Dendritic cell treated with granulocyte-macrophage colony-stimulating factor and Interleukin-4, amounts not matched to agents 40 ng/mL and 50 ng/mL, for 4 days (primary cell): ENCODE data around the gene EPHA3.

Experiments
- H3K27ac Mint-ChIP-seq: one replicate; pipeline ENCODE4 v1.8.0; 2022; ENCODE audit warnings: mild to moderate bottlenecking, mixed read lengths
- H3K27me3 Mint-ChIP-seq: one replicate; pipeline ENCODE4 v1.8.0; 2022; ENCODE audit warnings: mild to moderate bottlenecking, mixed read lengths
- H3K36me3 Mint-ChIP-seq: one replicate; pipeline ENCODE4 v1.8.0; 2022; ENCODE audit warnings: low read depth, mixed read lengths
- H3K4me1 Mint-ChIP-seq: one replicate; pipeline ENCODE4 v1.8.0; 2022; ENCODE audit warnings: low read depth, mixed read lengths
- H3K4me3 Mint-ChIP-seq: one replicate; pipeline ENCODE4 v1.8.0; 2022; ENCODE audit warnings: mild to moderate bottlenecking, moderate library complexity, mixed read lengths
- H3K9me3 Mint-ChIP-seq: one replicate; pipeline ENCODE4 v1.8.0; 2022; ENCODE audit warnings: mixed read lengths
- intact Hi-C: fragments of 100-400 bp; cut with micrococcal nuclease; formaldehyde crosslinking; loops from one replicate; pipeline ENCODE4 v1.15.0; 2022

EPHA3 gene

DNA sequence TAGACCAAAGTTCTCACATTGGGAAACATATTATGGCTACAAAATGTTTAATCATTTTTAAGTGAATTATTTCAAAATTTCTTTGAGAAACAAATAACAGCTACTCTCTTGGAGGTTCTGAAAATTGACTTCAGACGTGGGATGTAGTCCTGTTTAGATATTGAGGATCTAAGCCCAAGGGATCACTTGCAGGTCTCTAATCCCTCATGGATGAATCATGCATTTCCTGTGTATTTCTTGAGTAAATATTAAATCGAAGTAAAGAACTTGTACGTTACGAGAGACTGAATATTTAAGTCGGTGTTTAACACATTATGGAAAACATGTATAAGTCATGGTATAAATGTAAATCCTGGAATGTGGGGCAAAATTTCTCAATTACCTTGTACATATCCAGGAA is 119.8 kb downstream of the EPHA3 start:
- Mint-ChIP-seq H3K36me3 (no peaks in the 10 kb centered on the region), H3K4me1 (no peaks in the 10 kb centered on the region), H3K27me3 (no peaks in the 10 kb centered on the region), H3K4me3 (no peak overlapping the region), H3K9me3 (peaks cover 6% of the 10 kb centered on the region), H3K27ac (no peak overlapping the region)
- intact Hi-C loops, result no loop called here

DNA sequence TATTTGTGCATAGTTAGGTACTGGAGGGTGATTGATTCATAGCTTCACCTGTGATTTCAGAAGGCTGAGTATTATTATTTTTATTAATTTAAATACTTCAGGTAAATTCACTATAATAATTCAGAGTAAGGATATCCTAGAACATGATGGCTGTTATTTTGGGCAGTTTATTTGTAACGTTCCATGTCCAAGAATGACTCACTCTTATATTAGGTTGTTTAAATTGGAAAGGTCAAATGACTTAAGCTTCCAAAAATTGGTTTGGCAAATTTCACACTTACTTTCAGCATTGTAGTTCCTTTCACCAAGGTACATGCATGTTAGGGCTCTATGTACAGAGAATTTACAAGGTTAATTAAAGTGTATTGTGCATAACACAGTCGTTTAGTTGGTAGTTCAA is 120.2 kb downstream of the EPHA3 start:
- intact Hi-C loops, result no loop called here
- H3K27ac Mint-ChIP-seq, result no peak overlapping the region
- H3K9me3 Mint-ChIP-seq, result peaks cover 6% of the 10 kb centered on the region
- no peak overlapping the region for H3K4me3 Mint-ChIP-seq
- no peaks in the 10 kb centered on the region for H3K27me3 Mint-ChIP-seq
- no peaks in the 10 kb centered on the region for H3K36me3 Mint-ChIP-seq
- H3K4me1 Mint-ChIP-seq, result no peaks in the 10 kb centered on the region

DNA sequence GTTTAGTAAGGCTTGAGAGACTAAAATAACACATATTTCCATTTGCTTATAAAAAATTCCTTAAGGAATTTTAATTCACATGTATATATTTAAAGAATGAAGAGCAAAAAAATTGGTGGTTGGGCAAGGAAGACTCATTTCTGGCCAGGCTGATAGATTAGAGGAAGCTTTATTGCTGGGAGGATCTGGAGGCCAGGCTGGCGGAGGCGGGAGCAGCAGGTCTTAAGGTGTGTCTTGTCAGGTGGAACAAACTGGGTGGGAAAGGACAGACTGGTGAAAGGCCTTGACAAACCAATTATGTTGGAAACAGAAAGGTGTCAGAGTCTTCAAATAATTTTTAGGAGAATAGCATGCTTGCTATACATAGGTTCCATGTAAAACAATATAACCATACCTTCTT is 124.7 kb downstream of the EPHA3 start:
- no peak overlapping the region for H3K4me3 Mint-ChIP-seq
- intact Hi-C loops, result no loop called here
- peaks cover 6% of the 10 kb centered on the region for H3K9me3 Mint-ChIP-seq
- H3K36me3 Mint-ChIP-seq, result no peaks in the 10 kb centered on the region
- H3K4me1 Mint-ChIP-seq, result no peaks in the 10 kb centered on the region
- H3K27me3 Mint-ChIP-seq, result no peaks in the 10 kb centered on the region
- H3K27ac Mint-ChIP-seq, result no peak overlapping the region

DNA sequence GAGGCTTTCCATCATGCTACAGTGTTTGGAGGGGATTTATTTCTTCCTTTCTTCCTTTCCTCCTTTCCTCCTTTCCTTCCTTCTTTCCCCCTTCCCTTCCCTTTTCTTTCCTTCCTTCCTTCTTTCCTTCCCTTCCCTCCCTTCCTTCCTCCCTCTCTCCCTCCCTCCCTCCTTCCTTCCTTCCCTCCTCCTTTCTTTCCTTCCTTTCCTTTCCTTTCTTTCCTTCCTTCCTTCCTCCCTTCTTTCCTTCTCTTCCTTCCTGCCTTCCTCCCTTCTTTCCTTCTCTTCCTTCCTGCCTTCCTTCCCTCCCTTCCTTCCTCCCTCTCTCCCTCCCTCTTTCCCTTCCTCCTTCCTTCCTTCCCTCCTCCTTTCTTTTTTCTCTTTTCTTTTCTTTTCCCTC is 127.2 kb downstream of the EPHA3 start:
- Mint-ChIP-seq H3K27ac (no peak overlapping the region), H3K27me3 (no peaks in the 10 kb centered on the region), H3K4me3 (no peak overlapping the region), H3K9me3 (peaks cover 6% of the 10 kb centered on the region), H3K36me3 (no peaks in the 10 kb centered on the region), H3K4me1 (no peaks in the 10 kb centered on the region)
- intact Hi-C loops, result no loop called here

DNA sequence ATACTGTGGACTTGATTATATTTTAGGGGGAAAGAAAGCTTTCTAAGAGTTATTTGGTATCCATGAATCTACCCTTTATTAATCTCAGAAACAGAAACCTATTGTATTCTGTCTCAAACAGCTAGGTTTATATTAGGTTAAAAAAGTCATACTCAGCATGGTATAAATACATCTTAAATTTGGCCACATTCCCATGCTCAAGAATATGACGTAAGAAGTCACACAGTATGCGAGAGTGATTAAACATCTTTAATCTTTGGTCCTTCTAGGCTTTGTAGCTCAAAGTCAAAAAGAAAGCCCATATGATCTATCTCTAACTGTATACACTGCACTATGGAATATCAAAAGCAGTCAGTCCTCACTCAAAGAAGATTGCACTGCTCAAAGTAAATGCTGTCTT is 131.4 kb downstream of the EPHA3 start:
- no peaks in the 10 kb centered on the region for H3K27me3 Mint-ChIP-seq
- intact Hi-C loops, result no loop called here
- H3K9me3 Mint-ChIP-seq, result no peaks in the 10 kb centered on the region
- H3K36me3 Mint-ChIP-seq, result no peaks in the 10 kb centered on the region
- H3K27ac Mint-ChIP-seq, result no peak overlapping the region
- H3K4me3 Mint-ChIP-seq, result no peak overlapping the region
- H3K4me1 Mint-ChIP-seq, result no peaks in the 10 kb centered on the region

DNA sequence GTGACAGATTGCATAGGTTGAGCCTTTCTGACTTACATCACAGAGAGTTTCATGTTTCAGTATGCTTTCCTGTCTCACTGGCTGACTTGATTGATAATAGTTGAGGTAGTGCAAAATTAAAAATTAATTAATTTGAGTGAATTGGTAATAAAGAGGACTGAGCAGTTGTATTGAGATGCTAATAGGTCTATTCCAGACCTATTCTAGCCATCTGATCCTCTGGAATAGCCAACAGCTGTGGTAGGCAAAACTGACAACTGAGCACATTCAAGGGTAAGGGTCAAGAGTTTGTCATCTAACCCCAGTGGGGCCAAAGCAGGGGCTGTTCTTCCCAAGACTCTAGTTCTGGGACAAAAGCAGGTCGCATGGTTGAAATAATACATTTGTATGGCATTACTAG is 132.4 kb downstream of the EPHA3 start:
- no peaks in the 10 kb centered on the region for H3K4me1 Mint-ChIP-seq
- H3K4me3 Mint-ChIP-seq, result no peak overlapping the region
- H3K27me3 Mint-ChIP-seq, result no peaks in the 10 kb centered on the region
- intact Hi-C loops, result no loop called here
- H3K27ac Mint-ChIP-seq, result no peak overlapping the region
- no peaks in the 10 kb centered on the region for H3K36me3 Mint-ChIP-seq
- no peaks in the 10 kb centered on the region for H3K9me3 Mint-ChIP-seq

DNA sequence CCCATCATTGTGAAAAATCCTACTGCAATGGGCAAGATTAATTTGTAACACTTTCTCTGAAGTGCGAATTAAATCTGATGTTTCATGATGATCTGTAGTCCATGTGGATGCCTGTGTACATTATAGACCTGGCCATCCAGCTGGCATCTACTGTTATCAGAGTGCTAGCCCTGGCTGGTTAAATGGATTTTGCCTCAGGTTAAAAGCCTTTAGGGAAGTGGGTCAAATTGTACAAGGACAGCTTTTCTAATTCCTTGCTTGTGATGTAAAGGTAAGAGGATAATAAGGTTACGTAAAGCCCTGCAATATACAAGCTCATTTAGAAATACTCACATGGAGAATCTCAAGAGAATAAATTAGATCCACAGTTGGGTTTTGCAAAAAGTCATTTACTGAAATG is 138.2 kb downstream of the EPHA3 start:
- H3K4me3 Mint-ChIP-seq, result no peak overlapping the region
- no peaks in the 10 kb centered on the region for H3K9me3 Mint-ChIP-seq
- H3K4me1 Mint-ChIP-seq, result no peaks in the 10 kb centered on the region
- no peak overlapping the region for H3K27ac Mint-ChIP-seq
- H3K27me3 Mint-ChIP-seq, result no peaks in the 10 kb centered on the region
- intact Hi-C loops, result no loop called here
- H3K36me3 Mint-ChIP-seq, result no peaks in the 10 kb centered on the region

DNA sequence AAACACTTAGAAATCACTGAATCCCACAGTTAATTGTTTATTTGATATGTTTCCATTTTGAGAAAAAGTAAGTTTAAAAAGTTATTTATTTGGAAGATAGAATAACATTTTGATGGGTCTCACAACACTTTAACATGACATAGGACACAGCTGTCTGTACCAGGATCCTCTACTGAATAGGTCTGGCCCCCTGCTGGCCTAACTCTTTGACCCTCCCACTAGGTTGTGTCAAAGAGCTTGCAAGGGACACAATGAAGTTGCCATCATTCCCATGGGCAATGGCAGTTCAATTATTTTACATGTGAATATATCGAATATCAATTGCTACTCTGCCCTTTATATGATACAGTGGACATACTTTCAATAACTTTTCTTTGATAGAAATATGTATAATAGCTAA is 138.9 kb downstream of the EPHA3 start:
- Mint-ChIP-seq H3K27ac (no peak overlapping the region), H3K4me3 (no peak overlapping the region), H3K27me3 (no peaks in the 10 kb centered on the region), H3K9me3 (no peaks in the 10 kb centered on the region), H3K36me3 (no peaks in the 10 kb centered on the region), H3K4me1 (no peaks in the 10 kb centered on the region)
- intact Hi-C loops, result no loop called here

DNA sequence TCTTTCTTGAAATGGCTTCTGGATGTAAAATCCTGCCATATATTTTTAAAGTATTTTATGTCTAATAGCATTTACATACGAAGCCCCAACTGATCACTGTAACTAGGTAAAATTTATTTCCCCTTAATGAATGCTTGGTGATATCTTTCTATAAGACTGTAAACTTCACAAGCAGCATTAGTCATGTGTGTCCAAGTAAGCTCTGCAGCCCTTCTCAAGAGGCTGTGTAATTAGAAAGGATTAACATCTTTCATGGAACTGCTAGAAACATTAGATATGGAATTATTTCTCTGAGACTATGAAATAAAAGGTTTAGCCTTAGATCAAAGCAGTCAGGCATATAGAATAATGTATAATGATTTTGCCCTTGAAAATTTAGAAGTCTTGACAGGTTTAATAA is 143.3 kb downstream of the EPHA3 start:
- Mint-ChIP-seq H3K4me3 (no peak overlapping the region), H3K4me1 (no peaks in the 10 kb centered on the region), H3K9me3 (no peaks in the 10 kb centered on the region), H3K27ac (no peak overlapping the region), H3K36me3 (no peaks in the 10 kb centered on the region), H3K27me3 (no peaks in the 10 kb centered on the region)
- intact Hi-C loops, result no loop called here

DNA sequence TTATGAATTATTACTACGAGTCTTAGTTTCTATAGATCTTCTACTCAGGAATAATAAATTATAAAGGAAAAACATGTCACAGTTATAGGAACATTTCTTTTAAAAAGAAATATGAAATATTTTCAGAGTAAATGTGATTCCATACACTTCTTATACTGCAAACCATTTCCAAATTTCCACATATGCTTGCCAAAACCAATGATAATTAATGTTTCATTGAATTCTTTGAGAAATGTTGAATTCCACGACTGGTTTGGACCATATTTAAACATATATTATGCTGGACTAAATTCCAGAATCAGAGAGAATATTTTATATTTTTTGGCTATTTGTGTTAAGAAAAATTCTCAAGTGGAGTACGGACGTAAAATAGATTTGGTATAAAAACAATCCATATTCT is 144.6 kb downstream of the EPHA3 start:
- Mint-ChIP-seq H3K27ac (no peak overlapping the region), H3K4me1 (no peaks in the 10 kb centered on the region), H3K36me3 (no peaks in the 10 kb centered on the region), H3K9me3 (no peaks in the 10 kb centered on the region), H3K4me3 (no peak overlapping the region), H3K27me3 (no peaks in the 10 kb centered on the region)
- intact Hi-C loops, result no loop called here

DNA sequence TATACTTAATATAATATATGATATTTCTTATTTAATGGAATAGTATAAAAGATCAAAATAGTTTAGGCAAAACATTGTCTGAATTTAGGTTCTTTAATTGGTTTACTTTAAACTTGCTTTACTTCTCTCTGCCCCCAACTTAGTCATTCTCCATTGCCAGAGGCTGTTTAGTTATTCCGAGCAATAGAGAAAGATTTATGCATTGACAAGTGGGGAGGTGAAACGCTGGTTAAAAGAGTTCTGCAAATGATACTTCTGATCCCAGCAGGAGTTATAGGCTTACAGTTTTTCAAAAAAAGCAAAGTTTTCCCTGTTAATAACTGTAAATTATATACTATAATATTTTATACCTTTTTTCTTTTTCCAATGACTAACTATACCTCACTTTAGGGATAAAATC is 145.4 kb downstream of the EPHA3 start:
- Mint-ChIP-seq H3K4me3 (no peak overlapping the region), H3K36me3 (no peaks in the 10 kb centered on the region), H3K27me3 (no peaks in the 10 kb centered on the region), H3K4me1 (no peaks in the 10 kb centered on the region), H3K27ac (no peak overlapping the region), H3K9me3 (no peaks in the 10 kb centered on the region)
- intact Hi-C loops, result no loop called here

DNA sequence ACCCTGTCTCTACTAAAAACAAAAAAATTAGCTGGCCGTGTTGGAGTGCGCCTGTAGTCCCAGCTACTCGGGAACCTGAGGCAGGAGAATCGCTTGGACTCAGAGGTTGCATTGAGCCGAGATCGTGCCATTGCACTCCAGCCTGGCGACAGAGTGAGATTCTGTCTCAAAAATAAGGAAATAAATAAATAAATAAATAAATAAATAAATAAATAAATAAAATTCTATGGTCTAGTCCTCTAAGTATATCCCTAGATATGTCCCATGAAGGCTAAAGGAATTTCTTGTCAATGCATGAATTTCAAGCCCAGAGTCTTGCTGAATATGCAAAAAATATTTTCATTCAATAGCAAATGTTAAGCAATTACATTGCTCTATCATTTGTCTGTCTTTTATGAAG is 149.0 kb downstream of the EPHA3 start:
- Mint-ChIP-seq H3K27me3 (no peaks in the 10 kb centered on the region), H3K4me1 (no peaks in the 10 kb centered on the region), H3K4me3 (no peak overlapping the region), H3K9me3 (no peaks in the 10 kb centered on the region), H3K36me3 (no peaks in the 10 kb centered on the region), H3K27ac (no peak overlapping the region)
- intact Hi-C loops, result no loop called here

DNA sequence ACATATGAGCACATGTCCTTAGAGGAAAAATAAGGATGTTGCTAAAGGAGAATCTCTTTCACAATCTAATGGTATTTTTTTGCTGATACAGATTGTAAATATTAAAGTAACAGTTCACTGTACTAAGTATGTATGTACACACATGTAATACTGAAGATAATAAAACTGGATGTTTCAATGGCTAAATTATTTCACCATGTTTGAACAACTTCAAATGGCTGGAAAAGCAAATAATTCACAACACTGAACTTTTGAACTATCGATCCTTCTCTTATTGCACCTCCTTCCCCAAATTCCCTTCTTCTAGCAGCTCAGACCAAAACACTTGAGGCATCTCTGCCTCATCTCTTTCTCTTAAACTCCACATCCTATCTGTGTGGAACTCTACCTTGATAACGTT is 149.5 kb downstream of the EPHA3 start:
- intact Hi-C loops, result no loop called here
- Mint-ChIP-seq H3K4me3 (no peak overlapping the region), H3K27me3 (no peaks in the 10 kb centered on the region), H3K9me3 (no peaks in the 10 kb centered on the region), H3K27ac (no peak overlapping the region), H3K36me3 (no peaks in the 10 kb centered on the region), H3K4me1 (no peaks in the 10 kb centered on the region)

DNA sequence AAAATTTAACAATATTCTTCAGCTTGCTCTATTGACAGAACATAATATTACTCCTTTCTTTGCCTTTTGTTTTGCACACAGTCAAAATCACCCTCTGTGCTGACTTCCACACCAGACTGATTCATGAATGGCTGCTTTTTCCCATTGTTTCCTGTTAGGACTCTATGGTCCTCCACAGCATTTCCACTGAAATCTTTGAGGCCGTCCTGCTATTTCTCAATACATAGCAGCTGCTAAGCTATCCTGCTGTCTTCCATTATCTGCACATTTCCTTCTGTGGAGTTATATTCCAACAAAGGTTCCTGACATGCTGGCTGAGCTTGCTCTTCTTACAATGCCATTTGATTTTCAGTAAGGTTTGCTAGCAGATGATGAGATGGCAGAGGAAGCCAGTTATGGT is 153.3 kb downstream of the EPHA3 start:
- H3K9me3 Mint-ChIP-seq, result peaks cover 18% of the 10 kb centered on the region
- H3K4me1 Mint-ChIP-seq, result no peaks in the 10 kb centered on the region
- no peak overlapping the region for H3K27ac Mint-ChIP-seq
- intact Hi-C loops, result no loop called here
- H3K36me3 Mint-ChIP-seq, result no peaks in the 10 kb centered on the region
- H3K4me3 Mint-ChIP-seq, result no peak overlapping the region
- no peaks in the 10 kb centered on the region for H3K27me3 Mint-ChIP-seq

DNA sequence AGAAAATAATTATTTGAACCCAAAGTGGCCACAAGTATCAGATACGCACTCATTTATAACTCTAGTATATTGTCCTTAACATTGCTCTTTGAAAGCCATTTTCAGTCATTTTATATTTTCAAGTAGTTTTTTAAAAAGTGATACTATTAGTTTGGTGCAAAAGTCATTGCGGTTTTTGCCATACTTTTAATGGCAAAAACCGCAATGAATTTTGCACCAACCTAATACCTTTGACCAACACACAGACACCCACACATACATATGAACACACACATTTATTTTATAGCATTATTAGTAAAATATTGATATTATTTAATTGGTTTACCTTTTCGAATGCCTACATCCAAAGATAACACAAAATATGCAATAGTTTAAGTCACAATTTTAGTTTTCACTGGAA is 154.3 kb downstream of the EPHA3 start:
- Mint-ChIP-seq H3K4me3 (no peak overlapping the region), H3K36me3 (no peaks in the 10 kb centered on the region), H3K27me3 (no peaks in the 10 kb centered on the region), H3K4me1 (no peaks in the 10 kb centered on the region), H3K9me3 (peaks cover 18% of the 10 kb centered on the region), H3K27ac (no peak overlapping the region)
- intact Hi-C loops, result no loop called here
